GM10266 (cell line): ENCODE results near the gene FBXO34.
"Not testable (repeated sequence)": the region's sequence is repeated elsewhere in the genome, so short reads cannot be mapped to it uniquely, and the experiment has no call there.

Source experiments
- DNase-seq: peaks from one replicate; pipeline ENCODE4 v3.0.0; 2012; ENCODE audit errors: extremely low spot score
- TF ChIP-seq, protein P1 (sequence below): IDR thresholded peaks from 2 replicates; pipeline ENCODE4 v1.5.1; 2012; ENCODE audit warnings: mild to moderate bottlenecking, low read depth; ENCODE audit not compliant: control insufficient read depth, insufficient read depth; ENCODE audit errors: missing control alignments

The FBXO34 gene

DNA sequence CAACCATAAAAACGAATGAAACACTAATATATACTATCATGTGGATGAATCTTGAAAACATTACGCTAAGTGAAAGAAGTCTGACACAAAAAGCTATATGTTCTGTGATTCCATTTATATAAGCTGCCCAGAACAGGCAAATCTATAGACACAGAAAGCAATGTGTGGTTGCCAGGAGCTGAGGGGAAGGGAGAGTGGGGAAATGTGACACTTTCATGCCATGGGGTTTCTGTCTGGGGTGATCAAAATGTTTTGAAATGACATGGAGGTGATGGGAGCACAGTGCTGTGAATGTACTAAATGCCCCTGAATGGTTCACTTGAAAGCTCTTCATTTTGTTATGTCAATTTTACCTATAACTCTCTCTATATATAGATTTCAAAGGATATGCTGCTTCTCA is 110.3 kb downstream of the FBXO34 start:
- TF ChIP-seq, protein P1, sequence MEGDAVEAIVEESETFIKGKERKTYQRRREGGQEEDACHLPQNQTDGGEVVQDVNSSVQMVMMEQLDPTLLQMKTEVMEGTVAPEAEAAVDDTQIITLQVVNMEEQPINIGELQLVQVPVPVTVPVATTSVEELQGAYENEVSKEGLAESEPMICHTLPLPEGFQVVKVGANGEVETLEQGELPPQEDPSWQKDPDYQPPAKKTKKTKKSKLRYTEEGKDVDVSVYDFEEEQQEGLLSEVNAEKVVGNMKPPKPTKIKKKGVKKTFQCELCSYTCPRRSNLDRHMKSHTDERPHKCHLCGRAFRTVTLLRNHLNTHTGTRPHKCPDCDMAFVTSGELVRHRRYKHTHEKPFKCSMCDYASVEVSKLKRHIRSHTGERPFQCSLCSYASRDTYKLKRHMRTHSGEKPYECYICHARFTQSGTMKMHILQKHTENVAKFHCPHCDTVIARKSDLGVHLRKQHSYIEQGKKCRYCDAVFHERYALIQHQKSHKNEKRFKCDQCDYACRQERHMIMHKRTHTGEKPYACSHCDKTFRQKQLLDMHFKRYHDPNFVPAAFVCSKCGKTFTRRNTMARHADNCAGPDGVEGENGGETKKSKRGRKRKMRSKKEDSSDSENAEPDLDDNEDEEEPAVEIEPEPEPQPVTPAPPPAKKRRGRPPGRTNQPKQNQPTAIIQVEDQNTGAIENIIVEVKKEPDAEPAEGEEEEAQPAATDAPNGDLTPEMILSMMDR = no peak
- DNase-seq = no peak

DNA sequence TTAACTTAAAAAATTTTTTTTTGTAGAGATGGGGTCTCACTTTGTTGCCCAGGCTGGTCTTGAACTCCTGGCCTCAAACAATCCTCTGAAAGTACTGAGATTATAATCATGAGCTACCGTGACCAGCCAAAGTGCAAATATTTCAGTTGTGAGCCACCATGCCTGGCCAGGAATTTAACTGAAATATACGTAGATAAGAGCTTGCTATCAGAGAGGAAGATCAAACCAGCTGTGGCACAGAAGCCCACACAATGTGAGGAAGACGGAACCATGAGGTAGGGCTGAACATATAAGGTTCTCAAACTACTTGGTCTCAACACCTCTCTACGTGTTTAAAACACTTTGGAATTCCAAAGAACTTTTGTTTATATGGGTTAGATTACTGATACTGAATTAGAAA is 111.3 kb downstream of the FBXO34 start:
- no peak for DNase-seq
- TF ChIP-seq, protein P1 = no peak

DNA sequence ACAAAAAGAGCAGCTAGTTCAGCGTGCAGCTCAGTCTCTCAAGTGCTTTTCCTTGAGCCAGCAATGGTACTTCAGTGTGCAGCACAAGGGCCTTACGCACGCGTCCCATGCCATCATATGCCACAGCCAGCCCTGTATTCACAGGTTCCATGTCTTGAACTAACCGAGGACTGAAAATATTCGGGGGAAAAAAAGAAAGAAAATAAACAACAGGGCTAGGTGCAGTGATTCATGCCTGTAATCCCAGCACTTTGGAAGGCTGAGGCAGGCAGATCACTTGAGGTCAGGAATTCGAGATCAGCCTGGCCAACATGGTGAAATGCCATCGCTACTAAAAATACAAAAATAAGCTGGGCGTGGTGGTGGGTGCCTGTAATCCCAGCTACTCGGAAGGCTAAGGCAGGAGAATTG is 111.8 kb downstream of the FBXO34 start:
- DNase-seq = not testable (repeated sequence)

DNA sequence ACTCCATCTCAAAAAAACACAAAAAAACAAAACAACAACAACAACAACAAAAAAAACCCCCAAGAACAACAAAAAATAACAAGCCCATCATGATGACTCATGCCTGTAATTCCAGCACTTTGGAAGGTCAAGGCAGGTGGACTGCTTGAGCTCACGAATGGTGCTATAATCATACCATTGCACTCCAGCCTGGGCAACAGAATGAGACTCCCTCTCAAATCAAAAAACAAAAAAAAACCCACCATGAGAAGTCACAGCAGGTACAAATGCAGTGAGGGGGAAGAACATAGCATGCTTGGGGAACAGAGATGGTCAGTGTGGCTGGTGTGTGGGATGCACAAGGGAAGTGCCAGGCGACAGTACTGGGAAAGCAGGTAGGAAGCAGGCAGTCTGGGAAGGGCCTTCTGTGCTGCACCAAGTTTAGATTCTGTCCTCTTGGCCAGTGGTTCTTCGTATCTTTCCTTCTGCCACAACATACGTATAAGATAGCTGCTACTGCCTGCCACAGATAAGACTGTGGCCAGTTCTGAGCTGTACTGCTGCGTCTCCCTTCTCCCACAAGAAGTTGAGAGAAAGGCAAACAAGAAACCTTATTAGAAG is 112.4 kb downstream of the FBXO34 start:
- DNase-seq = no peak
- TF ChIP-seq, protein P1 = no peak

DNA sequence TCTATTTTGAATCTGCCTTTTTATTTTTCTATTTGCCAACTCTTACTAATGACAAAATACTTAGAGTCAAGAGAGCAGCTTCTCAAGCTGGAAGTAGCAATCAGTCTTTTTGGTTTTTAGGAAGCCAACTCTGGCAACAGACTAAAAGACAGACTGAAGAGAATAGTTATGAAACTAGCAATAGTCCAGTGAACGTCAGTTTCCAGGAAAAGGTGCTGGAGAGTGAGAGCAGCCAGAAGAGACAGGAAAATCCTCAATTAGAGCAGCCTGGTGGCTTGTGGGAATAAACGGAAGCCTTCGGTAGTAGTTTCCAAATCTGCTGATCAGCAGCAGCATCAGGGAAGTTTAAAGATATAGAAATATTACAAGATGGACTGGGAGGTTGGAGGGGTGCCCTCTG is 113.3 kb downstream of the FBXO34 start:
- DNase-seq = no peak
- TF ChIP-seq, protein P1 = no peak

DNA sequence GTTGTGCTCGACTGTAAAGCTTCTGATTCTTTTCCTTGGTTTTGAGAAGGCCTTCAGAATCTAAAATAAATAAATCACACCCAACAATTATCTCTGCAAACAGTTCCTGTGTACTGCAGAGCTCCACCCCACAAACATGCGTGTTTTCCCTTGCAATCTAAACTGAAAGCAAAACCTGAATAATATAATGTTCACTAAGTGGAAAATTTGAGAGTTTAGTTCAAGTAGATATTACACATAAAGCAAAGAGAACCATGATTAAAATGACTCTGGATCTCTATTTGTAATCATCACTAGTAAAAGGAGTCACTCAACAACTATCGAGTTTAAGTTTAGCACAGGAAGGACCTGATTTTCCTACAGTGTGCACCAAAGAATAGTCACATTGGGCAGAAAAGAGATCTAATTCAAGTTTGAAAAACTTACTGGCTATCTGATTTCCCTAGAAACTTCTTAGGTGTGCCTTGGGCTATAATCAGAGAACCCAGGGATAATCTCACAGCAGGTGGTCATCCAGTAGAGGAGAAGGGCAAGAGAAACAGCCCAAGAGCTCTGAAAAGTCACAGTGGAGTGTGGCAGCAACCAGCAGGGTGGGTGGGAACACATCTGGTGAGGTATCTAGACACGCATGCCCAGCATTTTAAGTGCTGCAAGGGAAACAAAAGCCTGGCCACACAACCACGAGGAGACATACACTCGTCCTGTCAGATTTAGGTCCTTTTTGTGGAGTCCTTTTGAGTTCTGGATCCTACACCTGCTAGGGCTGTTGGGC is 115.0 kb downstream of the FBXO34 start:
- no peak for DNase-seq
- TF ChIP-seq, protein P1 = no peak

DNA sequence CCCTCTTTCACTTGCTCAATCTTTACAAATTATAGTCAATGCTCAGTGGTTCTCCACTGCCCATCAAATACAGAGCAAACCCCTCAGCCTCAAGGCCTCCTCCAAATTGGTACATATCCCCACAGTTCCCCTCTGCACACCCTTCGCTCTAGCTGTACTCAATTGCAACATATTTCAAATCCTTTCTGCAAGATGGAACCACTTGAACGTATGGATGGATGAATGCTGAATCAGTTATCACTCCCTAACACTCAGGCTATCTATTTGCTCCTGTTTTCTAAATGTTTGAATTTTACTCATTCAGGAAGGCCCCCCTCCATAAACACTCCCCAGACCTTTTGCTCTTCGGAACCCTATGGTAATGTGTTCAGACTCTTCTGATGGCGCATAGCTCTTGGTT is 115.9 kb downstream of the FBXO34 start:
- TF ChIP-seq, protein P1 = no peak
- DNase-seq = no peak
